Measurements from ENCODE around the gene SPP2.

SPP2 gene

GRCh38 chr2:234096164-234096563 lies 45.7 kb downstream of the SPP2 start:
- DNase-seq, result no peak

GRCh38 chr2:234098681-234099080 lies 48.2 kb downstream of the SPP2 start:
- no peak for DNase-seq

- DNase-seq, result no peak
Measured at GRCh38 chr2:234099266-234099665, 48.8 kb downstream of the SPP2 start.

- DNase-seq, result no peak
Measured at GRCh38 chr2:234100686-234101085, 50.2 kb downstream of the SPP2 start.

GRCh38 chr2:234102112-234102511 lies 51.6 kb downstream of the SPP2 start:
- DNase-seq, result no peak

GRCh38 chr2:234107861-234108260 lies 57.4 kb downstream of the SPP2 start:
- DNase-seq, result no peak

- DNase-seq, result no peak
Measured at GRCh38 chr2:234109321-234109720, 58.8 kb downstream of the SPP2 start.

- no peak for DNase-seq
Measured at GRCh38 chr2:234110219-234110618, 59.7 kb downstream of the SPP2 start.

GRCh38 chr2:234111523-234111922 lies 61.0 kb downstream of the SPP2 start:
- no peak for DNase-seq

GRCh38 chr2:234116010-234116409 lies 65.5 kb downstream of the SPP2 start:
- no peak for DNase-seq

GRCh38 chr2:234121999-234122398 lies 71.5 kb downstream of the SPP2 start:
- DNase-seq, result no peak

- no peak for DNase-seq
Measured at GRCh38 chr2:234125451-234126145, 75.1 kb downstream of the SPP2 start.

GRCh38 chr2:234126146-234126470 lies 75.6 kb downstream of the SPP2 start:
- no peak for DNase-seq
